Right hindlimb (tissue), 1 donor: ENCODE results near the gene AGBL4.

Experiments used
- DNase-seq: peaks from one replicate; pipeline ENCODE4 v3.0.0-alpha.2; 2018

Gene AGBL4

DNA sequence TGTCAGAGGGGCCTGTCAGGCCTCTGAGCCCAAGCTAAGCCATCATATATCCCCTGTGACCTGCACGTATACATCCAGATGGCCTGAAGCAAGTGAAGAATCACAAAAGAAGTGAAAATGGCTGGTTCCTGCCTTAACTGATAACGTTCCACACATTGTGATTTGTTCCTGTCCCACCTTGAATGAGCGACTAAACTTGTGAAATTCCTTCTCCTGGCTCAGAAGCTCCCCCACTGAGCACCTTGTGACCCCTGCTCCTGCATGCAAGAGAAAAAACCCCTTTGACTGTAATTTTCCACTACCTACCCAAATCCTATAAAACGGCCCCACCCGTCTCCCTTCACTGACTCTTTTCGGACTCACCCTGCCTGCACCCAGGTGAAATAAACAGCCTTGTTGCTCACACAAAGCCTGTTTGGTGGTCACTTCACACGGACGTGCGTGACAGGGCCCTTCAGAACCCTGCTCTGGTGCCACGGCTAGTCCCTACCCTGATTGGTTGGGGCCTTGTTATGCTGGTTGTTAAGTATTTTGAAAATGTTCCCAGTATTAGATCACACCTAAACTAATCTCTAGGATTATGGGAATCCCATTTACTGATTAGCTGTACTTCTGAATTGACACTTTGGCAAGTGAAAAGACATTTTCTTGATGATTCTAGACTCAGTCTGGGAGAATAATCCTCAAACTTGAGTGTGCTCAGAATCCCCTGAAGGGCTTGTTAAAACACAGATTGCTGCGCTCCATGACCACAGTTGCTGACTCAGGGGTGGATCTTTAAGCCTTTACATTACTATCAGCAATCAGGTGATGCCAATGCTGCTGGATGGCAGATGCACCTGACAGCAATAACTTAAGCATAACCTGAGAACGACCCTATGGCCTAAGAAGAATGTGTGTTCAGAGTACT is 1523.0 kb downstream of the AGBL4 start:
- DNase-seq, result no peak

DNA sequence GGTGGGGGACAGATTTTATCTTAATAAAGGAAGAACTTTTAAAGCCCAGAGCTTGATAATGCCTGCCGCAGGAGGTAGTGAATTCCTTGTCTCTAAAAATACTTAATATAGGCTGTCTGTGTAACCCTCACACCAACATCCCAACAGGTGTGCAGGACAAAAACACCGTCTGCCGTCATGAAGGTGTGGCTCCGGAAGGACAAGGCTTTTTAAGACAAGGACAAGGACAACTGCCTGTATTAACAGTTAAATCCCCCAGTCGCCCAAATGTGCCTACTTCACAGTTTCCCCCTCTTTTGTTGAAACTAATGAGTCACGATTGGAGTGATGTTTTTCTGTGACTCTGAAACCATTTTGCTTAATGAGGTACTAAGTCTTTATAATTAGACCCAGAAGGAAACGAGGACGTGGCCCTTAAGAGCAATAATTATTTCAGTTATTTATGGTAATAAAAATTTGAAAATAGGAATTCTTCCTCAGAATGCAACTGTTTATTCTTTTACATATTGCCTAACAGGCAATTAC is 1524.5 kb downstream of the AGBL4 start:
- DNase-seq, result no peak

DNA sequence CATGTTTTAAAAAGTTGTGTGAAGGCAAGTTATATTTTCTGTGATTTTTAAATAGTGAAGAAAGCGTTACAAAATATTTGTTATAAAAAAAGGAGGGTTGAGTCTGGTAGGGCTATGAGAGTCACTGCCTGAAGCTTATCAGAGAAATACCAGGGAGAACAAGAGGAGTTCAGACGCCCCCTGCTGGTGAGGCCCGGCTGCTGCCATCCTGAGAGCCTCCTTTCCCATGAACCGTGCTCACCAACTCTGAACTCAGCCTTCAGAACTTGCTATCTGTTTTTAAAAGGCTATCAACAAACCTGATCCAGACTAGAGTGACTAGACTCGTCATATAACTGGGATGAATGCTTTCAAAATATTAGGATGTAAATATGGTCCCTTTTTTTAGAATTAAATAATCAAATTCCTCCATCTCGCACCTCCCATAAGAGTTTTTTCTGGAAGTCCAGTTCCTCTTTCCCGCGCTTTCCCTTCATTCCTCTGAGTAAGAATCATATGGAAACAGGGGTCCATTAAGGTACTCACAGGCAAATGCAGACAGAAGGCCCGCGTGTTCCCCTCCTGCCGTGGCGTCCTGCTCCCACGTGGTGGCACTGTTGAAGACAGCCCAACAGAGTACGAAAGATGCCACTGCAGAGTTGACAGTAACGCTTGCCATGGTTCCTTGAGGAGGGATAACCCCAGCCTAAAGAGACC is 1525.5 kb downstream of the AGBL4 start:
- DNase-seq, result peak; percentile 84

DNA sequence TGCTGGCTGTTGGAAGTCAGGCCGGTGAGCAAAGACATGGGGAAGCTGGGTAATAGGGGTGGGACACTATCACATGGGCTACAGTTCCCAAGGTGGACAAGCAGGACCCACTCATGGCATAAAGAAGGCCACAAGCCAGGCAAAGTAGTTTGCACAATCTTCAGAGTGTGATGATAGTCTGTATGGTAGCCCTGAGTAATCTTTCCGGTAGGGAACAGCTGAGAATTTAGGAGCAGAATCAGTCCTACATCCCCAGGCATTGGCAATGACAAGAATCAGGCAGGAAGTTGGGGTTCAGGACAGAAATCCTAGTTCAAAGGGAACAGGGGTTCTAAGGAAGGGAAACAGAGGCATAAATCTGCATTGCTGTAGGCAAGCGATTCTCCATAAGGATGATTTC is 1527.8 kb downstream of the AGBL4 start:
- DNase-seq, result no peak

DNA sequence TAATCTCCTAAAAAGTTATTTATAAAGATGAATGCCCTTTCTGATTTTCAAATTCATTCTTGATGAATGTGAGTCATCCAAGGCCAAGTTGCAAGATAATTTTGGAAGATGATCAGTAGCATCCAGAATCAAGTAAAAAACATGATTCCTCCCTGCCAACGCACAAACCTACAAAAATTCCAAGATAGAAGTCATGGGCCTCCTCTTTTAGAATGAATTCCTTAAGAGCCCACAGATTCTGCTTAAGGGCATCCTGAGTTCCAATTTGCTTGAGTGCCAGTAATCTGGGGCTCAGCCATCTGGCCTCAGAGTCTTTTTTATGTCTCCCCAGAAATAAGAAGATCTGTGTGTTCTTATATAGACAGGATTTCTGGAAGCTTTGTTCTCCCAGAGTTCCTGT is 1528.6 kb downstream of the AGBL4 start:
- DNase-seq, result no peak

DNA sequence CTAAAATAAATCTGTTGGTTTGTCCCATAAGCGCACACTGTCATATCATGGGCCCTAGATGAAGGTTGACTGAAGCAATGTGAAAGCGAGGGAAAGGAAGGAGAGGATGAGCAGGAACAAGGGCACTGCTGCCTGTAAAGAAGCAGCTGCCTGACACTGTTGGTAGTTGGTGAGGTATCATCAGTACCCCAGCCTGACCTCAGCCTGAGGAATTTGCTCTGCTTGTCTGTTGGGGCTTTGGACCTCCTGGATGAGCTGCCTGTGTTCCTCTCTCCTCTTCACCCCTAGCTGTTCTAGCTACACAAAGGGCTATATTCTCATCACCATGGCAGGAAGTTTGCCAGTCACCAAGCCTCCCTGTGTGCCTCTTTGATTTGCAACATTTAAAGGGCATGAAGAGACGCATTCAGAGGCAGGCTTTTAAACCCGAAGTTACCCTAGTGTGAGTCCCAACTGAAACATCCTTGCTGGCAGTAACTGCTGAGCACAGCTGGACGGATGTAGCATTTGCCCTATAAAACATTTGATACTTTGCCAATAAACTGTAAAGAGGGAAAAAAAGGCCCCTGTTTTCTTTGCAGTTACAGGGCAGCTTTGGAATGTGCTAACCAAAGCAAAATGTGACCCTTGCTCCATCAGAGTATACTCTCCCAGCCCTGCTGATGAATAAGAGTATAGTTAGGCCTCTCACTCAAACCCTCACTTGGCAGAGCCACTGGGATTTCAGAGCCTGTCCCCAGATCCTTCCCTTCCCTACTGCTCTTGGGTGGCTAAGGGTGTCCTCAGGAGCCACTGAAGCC is 1529.6 kb downstream of the AGBL4 start:
- peak; percentile 81 for DNase-seq

DNA sequence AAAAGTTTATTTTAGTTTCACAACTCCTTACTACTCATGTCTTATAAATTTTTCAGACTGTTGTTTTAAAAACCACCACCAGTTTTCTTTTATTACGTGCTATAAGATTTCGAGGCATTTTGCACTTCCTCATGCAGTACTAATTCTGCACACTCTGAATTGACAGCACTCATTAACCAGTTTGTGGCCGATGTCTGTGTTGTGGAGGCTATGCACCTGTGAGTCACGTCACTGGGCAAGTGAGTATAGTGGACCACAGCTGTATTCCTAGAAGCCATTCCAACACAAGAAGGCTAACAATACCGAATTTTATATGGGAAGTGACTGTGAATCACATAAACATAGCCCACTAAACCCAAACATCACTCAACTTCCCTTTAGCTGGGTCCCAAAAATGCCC is 1530.7 kb downstream of the AGBL4 start:
- no peak for DNase-seq

DNA sequence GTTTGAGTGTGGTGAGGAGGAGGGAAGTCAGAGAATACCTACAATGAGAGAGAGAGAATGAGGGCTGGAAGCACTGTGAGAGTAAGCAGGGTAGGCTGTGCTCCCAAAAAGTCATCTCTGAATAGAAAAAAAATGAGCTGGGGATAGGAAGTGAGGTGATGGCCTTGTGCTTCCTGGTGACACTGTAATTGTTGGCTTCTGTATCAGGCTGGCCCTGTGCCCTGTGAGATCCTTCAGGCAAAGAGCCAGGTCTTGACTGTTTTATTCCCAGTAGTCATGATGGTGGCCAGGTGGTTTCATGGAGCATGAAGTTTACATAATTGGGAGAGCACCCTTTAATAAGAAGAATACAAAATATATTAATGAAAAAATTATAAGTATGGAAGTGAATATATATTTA is 1531.4 kb downstream of the AGBL4 start:
- peak; percentile 44 for DNase-seq

DNA sequence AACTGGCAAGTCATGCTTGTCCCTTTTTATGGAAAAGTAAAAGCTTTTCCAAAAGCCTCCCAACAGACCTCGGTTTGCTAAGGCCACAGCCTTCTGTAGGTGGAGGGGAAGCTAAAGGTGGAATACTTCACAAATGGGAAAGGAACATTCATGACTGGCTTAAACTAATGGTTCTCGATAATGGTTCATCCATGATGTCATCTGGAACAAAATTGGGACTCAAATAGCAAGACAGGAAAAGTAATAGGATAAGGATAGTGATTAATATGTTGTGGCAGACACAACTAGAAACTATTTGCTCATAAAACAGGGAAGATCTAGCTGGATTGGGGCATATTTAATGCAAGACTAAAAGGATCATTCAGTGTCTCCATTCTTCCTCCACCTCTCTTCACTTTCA is 1535.0 kb downstream of the AGBL4 start:
- DNase-seq, result no peak
